K562 (cell line): ENCODE measurements around the gene SLC25A29. TPM values are rescaled to one million over a fixed set of nuclear protein-coding genes. Genes with fewer than 3 reads are reported as not detected.

ENCODE experiments used
- ATAC-seq: fragments of 200-7000 bp; cut with Tn5 transposase; 3 replicates; pipeline ENCODE4 v1.9.1; 2020; ENCODE audit warnings: moderate library complexity
- BruUV-seq: library from RNA; stranded (reverse); fragments of 400-500 nt; replicated peaks from 2 replicates; lab custom pipeline; 2021; lab: Mats Ljungman, UMichigan
- CTCF ChIA-PET: fragments of 300-600 bp; formaldehyde crosslinking; extraction: SDS; loops from one replicate; lab custom pipeline; 2021; ENCODE audit warnings: low intra/inter-chr PET ratio; lab: Yijun Ruan, JAX
- POLR2A ChIA-PET: fragments of 300-600, 350-650 bp; sonication (Branson Sonifier 250); formaldehyde crosslinking; extraction: SDS; loops from one replicate; lab custom pipeline; 2021; ENCODE audit warnings: antibody characterized with exemption, inconsistent platforms; lab: Yijun Ruan, JAX
- DNase-seq, 4 experiments: peaks; one replicate each; pipeline versions ENCODE4 v3.0.0 to v3.0.0-alpha.2; 2011 to 2018; ENCODE audit warnings: low spot score in 3 of 4, mixed read lengths in 3 of 4; ENCODE audit errors: extremely low read depth in 1 of 4
- FAIRE-seq: peaks from 2 replicates; lab custom pipeline; 2011; peaks lifted over from hg19 to GRCh38; lab: Jason Lieb, UNC
- H2AFZ ChIP-seq: 2 replicates; pipeline ENCODE4 v1.6.0; 2011; ENCODE audit warnings: low read depth, low read length, control low read depth, inconsistent platforms
- H3K27ac ChIP-seq: fragments of 200-600 bp; 3 replicates; pipeline ENCODE4 v1.8.0; 2011; ENCODE audit warnings: low read depth, mild to moderate bottlenecking, control low read depth, inconsistent platforms, low read length, moderate library complexity, mixed read lengths; ENCODE audit errors: extremely low read depth
- H3K27me3 ChIP-seq, 2 experiments: fragments of 300-600 bp in 1 of 2; 2 replicates in 1 of 2; 3 replicates in 1 of 2; pipeline versions ENCODE4 v1.6.0 to v1.8.0; 2011; ENCODE audit warnings: inconsistent platforms in 2 of 2, low read length in 2 of 2, mild to moderate bottlenecking in 1 of 2, mixed read lengths in 1 of 2, moderate library complexity in 1 of 2; ENCODE audit not compliant: control insufficient read depth in 2 of 2, insufficient read depth in 2 of 2
- H3K36me3 ChIP-seq: fragments of 300-600 bp; 3 replicates; pipeline ENCODE4 v1.8.0; 2011; ENCODE audit warnings: mild to moderate bottlenecking, low read length, inconsistent platforms; ENCODE audit not compliant: control insufficient read depth, insufficient read depth
- H3K4me1 ChIP-seq, 2 experiments: fragments of 200-600 bp in 1 of 2; replicated peaks in 1 of 2; 2 replicates in 1 of 2; 3 replicates in 1 of 2; pipeline versions ENCODE4 v1.5.1 to v1.8.0; 2011; ENCODE audit warnings: inconsistent platforms in 2 of 2, low read length in 2 of 2, mild to moderate bottlenecking in 1 of 2, mixed read lengths in 1 of 2, moderate library complexity in 1 of 2; ENCODE audit not compliant: control insufficient read depth in 2 of 2, insufficient read depth in 2 of 2
- H3K4me2 ChIP-seq: 2 replicates; pipeline ENCODE4 v1.6.1; 2011; ENCODE audit warnings: low read length, control low read depth, inconsistent platforms, mixed read lengths; ENCODE audit not compliant: insufficient read depth
- H3K4me3 ChIP-seq: fragments of 200-600 bp; sonication (generic), shearing (Covaris generic); 2 replicates; pipeline ENCODE4 v1.5.1; 2016; ENCODE audit warnings: control low read depth, inconsistent platforms
- H3K79me2 ChIP-seq: fragments of 200-600 bp; 3 replicates; pipeline ENCODE4 v1.8.0; 2011; ENCODE audit warnings: low read length, inconsistent platforms; ENCODE audit not compliant: control insufficient read depth, insufficient read depth
- H3K9ac ChIP-seq, 2 experiments: 2 replicates each; pipeline versions ENCODE4 v1.6.0 to v1.6.1; 2011; ENCODE audit warnings: low read depth in 2 of 2, low read length in 2 of 2, control low read depth in 1 of 2, inconsistent platforms in 1 of 2, mild to moderate bottlenecking in 1 of 2, mixed read lengths in 1 of 2; ENCODE audit not compliant: insufficient read depth in 1 of 2
- H3K9me1 ChIP-seq: one replicate; pipeline ENCODE4 v1.6.0; 2011; ENCODE audit warnings: inconsistent platforms, mild to moderate bottlenecking, low read length, moderate library complexity; ENCODE audit not compliant: control insufficient read depth, insufficient read depth
- H3K9me3 ChIP-seq: replicated peaks from 2 replicates; pipeline ENCODE4 v1.5.1; 2011; ENCODE audit warnings: low read depth, low read length, inconsistent platforms; ENCODE audit not compliant: control insufficient read depth, insufficient read depth
- H4K20me1 ChIP-seq: replicated peaks from 2 replicates; pipeline ENCODE4 v1.6.1; 2011; ENCODE audit warnings: low read length, inconsistent platforms, mixed read lengths; ENCODE audit not compliant: control insufficient read depth, insufficient read depth
- BRD4 ChIP-seq: fragments of 200-600 bp; sonication (generic); IDR thresholded peaks from 2 replicates; pipeline ENCODE4 v1.6.1; 2017; ENCODE audit warnings: inconsistent platforms
- EGR1 ChIP-seq: fragments of 450-650 bp; conservative IDR thresholded peaks from 2 replicates; pipeline ENCODE4 v1.6.1; 2017; ENCODE audit warnings: mild to moderate bottlenecking
- FOXA1 ChIP-seq: fragments of 450-650 bp; IDR thresholded peaks from 2 replicates; pipeline ENCODE4 v1.6.1; 2016; ENCODE audit warnings: mild to moderate bottlenecking, borderline replicate concordance
- HCFC1 ChIP-seq: IDR thresholded peaks from 2 replicates; pipeline ENCODE4 v1.6.1; 2012; ENCODE audit warnings: low read depth, low read length, improper control_type of control experiment
- NEUROD1 ChIP-seq: fragments of 150-350 bp; IDR thresholded peaks from 2 replicates; pipeline ENCODE4 v1.6.1; 2014; ENCODE audit warnings: borderline replicate concordance, low read length, low read depth; ENCODE audit not compliant: partially characterized antibody
- NONO ChIP-seq, 2 experiments: fragments of 200-400 bp in 1 of 2; fragments of 450-650 bp in 1 of 2; formaldehyde crosslinking in 1 of 2; IDR thresholded peaks; 2 replicates each; pipeline ENCODE4 v1.6.1; 2017; ENCODE audit warnings: low read depth in 2 of 2, mild to moderate bottlenecking in 2 of 2, moderate library complexity in 2 of 2, low read length in 1 of 2
- POLR3G ChIP-seq: IDR thresholded peaks from 2 replicates; pipeline ENCODE4 v1.6.1; 2011; ENCODE audit not compliant: insufficient read length, insufficient replicate concordance; ENCODE audit errors: extremely low read depth
- PPARD ChIP-seq: fragments of 250-450 bp; sonication (Bioruptor Pico); IDR thresholded peaks from 2 replicates; pipeline ENCODE4 v1.8.0; 2022; ENCODE audit warnings: inconsistent platforms, mild to moderate bottlenecking, moderate library complexity
- SNIP1 ChIP-seq: fragments of 450-650 bp; IDR thresholded peaks from 2 replicates; pipeline ENCODE4 v1.7.1; 2017; ENCODE audit warnings: low read depth, mild to moderate bottlenecking
- ZNF449 ChIP-seq: fragments of 250-450 bp; sonication (Bioruptor Pico); IDR thresholded peaks from 2 replicates; pipeline ENCODE4 v1.8.0; 2022; ENCODE audit warnings: moderate library complexity, mild to moderate bottlenecking, inconsistent platforms
- ZNF586 ChIP-seq: fragments of 450-650 bp; formaldehyde crosslinking; conservative IDR thresholded peaks from 2 replicates; pipeline ENCODE4 v1.4.0; 2020; ENCODE audit warnings: mild to moderate bottlenecking, moderate library complexity
- ZNF644 ChIP-seq: fragments of 200-800 bp; sonication (Bioruptor generic); IDR thresholded peaks from 2 replicates; pipeline ENCODE4 v1.6.1; 2016; ENCODE audit warnings: low read depth, missing genetic modification characterization, missing compliant biosample characterization
- WGBS: fragments of 100-300 bp; shearing (Covaris generic); methylation state at CpG from one replicate; pipeline ENCODE4 v1.1.6; 2016; ENCODE audit warnings: low coverage, mixed read lengths; ENCODE audit not compliant: insufficient coverage; ENCODE audit errors: missing lambda C conversion rate; 5-methylcytosine and 5-hydroxymethylcytosine counted together
- in situ Hi-C: fragments of 300-500 bp; cut with MboI; formaldehyde crosslinking; loops from 4 replicates; pipeline ENCODE4 v1.15.0; 2018; ENCODE audit warnings: inconsistent platforms, mixed read lengths
- intact Hi-C: fragments of 100-400 bp; cut with micrococcal nuclease; formaldehyde crosslinking; loops from 2 replicates; pipeline ENCODE4 v1.14.2; 2022
- polyA plus RNA-seq, 8 experiments: library from polyadenylated mRNA; depleted of rRNA in 4 of 8; stranded (reverse) in 5 of 8; unstranded in 3 of 8; fragments of >200 nt; fragmentation: Nextera tagmentation in 2 of 8; fragmentation: Illumina TruSeq in 1 of 8; extraction: Ambion mirVana in 2 of 8; extraction: Trizol in 1 of 8; gene quantifications; 2 replicates each; pipeline versions ENCODE4 v1.2.1 to v1.2.3, GENCODE V29; 2011 to 2014; ENCODE audit warnings: inconsistent platforms in 1 of 8, missing spikeins in 1 of 8
- total RNA-seq, 7 experiments: library from RNA; depleted of rRNA in 6 of 7; stranded (reverse); fragments of >200 nt in 6 of 7; fragmentation: Illumina TruSeq in 2 of 7; extraction: Trizol in 2 of 7; gene quantifications; 2 replicates each; pipeline versions ENCODE4 v1.2.1 to v1.2.3, GENCODE V29; 2011 to 2021; ENCODE audit warnings: low replicate concordance in 1 of 7
- TF ChIP-seq, protein P1 (sequence below), 3 experiments: fragments of 200-800 bp in 1 of 3; sonication (Bioruptor generic) in 1 of 3; sonication (generic) in 1 of 3; formaldehyde crosslinking in 1 of 3; IDR thresholded peaks; 2 replicates each; pipeline versions ENCODE4 v1.6.1 to v1.8.0; 2016 to 2022; ENCODE audit warnings: mild to moderate bottlenecking in 2 of 3, missing compliant biosample characterization in 2 of 3, missing genetic modification characterization in 2 of 3, missing genetic modification reagents in 1 of 3

The SLC25A29 gene
- total and polyA plus RNA-seq, 9 of the 15 experiments (the other 6 are each of a cell fraction or from before 2014, with no cell fraction given), result 0.07 to 17.5 (median 4.8) TPM

DNA sequence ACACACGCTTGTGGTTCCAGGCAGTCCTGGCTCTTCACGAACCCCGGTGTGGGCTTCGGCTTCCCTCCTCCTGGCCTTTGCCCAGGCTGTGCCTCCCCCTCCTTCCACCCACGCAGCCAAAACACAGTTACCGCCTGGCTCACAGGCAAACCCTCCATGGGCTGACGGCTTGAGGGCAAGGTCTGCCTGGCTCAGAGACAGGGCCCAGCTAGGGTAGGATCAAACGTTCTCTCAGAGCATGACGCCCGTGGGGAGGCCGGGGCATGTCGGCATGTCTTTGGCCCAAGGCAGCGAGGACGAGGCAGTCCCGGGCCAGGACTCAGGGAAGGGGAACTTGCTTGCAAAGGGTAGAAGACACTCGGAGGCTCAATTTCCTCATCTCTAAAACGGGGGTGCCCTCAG, 19.0 kb upstream of the SLC25A29 start:
- ATAC-seq (no peak), FAIRE-seq (no peak), DNase-seq (no peak)
- H3K9ac ChIP-seq, result no peak overlapping the region
- H3K27me3 ChIP-seq, result peaks cover 0 to 8% of the 10 kb centered on the region in 2 experiments; a peak in 2 of 5 replicates
- CTCF ChIA-PET, result no interaction called here
- no peak overlapping the region for H3K27ac ChIP-seq
- no TSS peak for BruUV-seq
- intact Hi-C loops, result no loop called here
- no peak overlapping the region for H3K4me2 ChIP-seq
- no peaks in the 10 kb centered on the region for H3K79me2 ChIP-seq
- peaks cover 0 to 45% of the 10 kb centered on the region in 2 experiments; a peak in 2 of 5 replicates for H3K4me1 ChIP-seq
- H3K9me3 ChIP-seq, result no peaks in the 10 kb centered on the region
- no peak overlapping the region for H3K4me3 ChIP-seq
- 10% methylated on average over 4 of the region's 17 CpGs for WGBS
- H3K9me1 ChIP-seq, result no peaks in the 10 kb centered on the region
- TF ChIP-seq NONO (IDR thresholded peaks at IDR 0.05; ENCODE audit: low read depth in 2 of 2, low read length in 1 of 2) (no peak), POLR3G (no peak), EGR1 (0 out of 2 replicates have a peak, but pooled peaks have one; percentile 30)
- TF ChIP-seq, all 486 proteins: peak for 1
- Histone ChIP-seq H2AFZ (no peak overlapping the region), H4K20me1 (no peaks in the 10 kb centered on the region), H3K36me3 (no peaks in the 10 kb centered on the region)
- in situ Hi-C loops, result no loop called here
- POLR2A ChIA-PET, result no interaction called here

GRCh38 chr14:100323942-100324307, 17.7 kb upstream of the SLC25A29 start:
- WGBS, result 23% methylated on average over 6 of the region's 8 CpGs
- CTCF ChIA-PET, result no interaction called here
- Histone ChIP-seq H3K4me2 (no peak overlapping the region), H4K20me1 (no peaks in the 10 kb centered on the region), H2AFZ (no peak overlapping the region), H3K27me3 (peaks cover 0 to 8% of the 10 kb centered on the region in 2 experiments; a peak in 2 of 5 replicates), H3K4me3 (no peak overlapping the region), H3K27ac (no peak overlapping the region), H3K36me3 (no peaks in the 10 kb centered on the region), H3K4me1 (peaks cover 0 to 32% of the 10 kb centered on the region in 2 experiments; a peak in 2 of 5 replicates), H3K79me2 (no peaks in the 10 kb centered on the region), H3K9me3 (no peaks in the 10 kb centered on the region), H3K9ac (peak overlapping the region in 1 of 2 experiments; percentile 28; a peak in 1 of 4 replicates), H3K9me1 (no peaks in the 10 kb centered on the region)
- DNase-seq, result no peak
- in situ Hi-C loops (no loop called here), intact Hi-C loops (no loop called here)
- POLR2A ChIA-PET, result interaction anchor here (3.6 kb wide), 1 partner anchor 9 kb away, joined by 29 read pairs; no protein-coding TSS in a partner anchor
- no TSS peak for BruUV-seq
- FAIRE-seq, result no peak
- peak; percentile 12; the same call in 1 of the 3 replicates for ATAC-seq
- TF ChIP-seq ZNF644 (tag) (no peak), BRD4 (no peak), ZNF449 (CRISPR knock-in tag) (no peak), HCFC1 (no peak), NONO (IDR thresholded peaks at IDR 0.05; ENCODE audit: low read depth in 2 of 2, low read length in 1 of 2) (no peak), FOXA1 (no peak), NEUROD1 (no peak), ZNF586 (CRISPR knock-in tag) (no peak), SNIP1 (no peak), PPARD (CRISPR knock-in tag) (no peak)
- TF ChIP-seq, protein P1, sequence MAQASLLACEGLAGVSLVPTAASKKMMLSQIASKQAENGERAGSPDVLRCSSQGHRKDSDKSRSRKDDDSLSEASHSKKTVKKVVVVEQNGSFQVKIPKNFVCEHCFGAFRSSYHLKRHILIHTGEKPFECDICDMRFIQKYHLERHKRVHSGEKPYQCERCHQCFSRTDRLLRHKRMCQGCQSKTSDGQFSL (CRISPR knock-in tag; IDR thresholded peaks at IDR 0.05), result no peak
- TF ChIP-seq, protein P1 (tag; IDR thresholded peaks at IDR 0.05), result no peak
